SK-N-SH treated with all-trans-retinoic acid at 6 μM for 48 hours (cell line): ENCODE measurements around the gene GINM1.

Experiments
- ATAC-seq: fragments of 200-7000 bp; cut with Tn5 transposase; 3 replicates; pipeline ENCODE4 v1.9.1; 2020; ENCODE audit warnings: mild to moderate bottlenecking, moderate library complexity
- BACH2 ChIP-seq: fragments of 250-450 bp; sonication (Bioruptor Pico); IDR thresholded peaks from 2 replicates; pipeline ENCODE4 v1.9.0; 2021; ENCODE audit warnings: mild to moderate bottlenecking, borderline replicate concordance
- CREB5 ChIP-seq: fragments of 250-450 bp; sonication (Bioruptor Pico); IDR thresholded peaks from 2 replicates; pipeline ENCODE4 v1.5.1; 2020; ENCODE audit warnings: low read depth, mild to moderate bottlenecking, moderate library complexity
- CSDC2 ChIP-seq: fragments of 250-450 bp; sonication (Bioruptor Pico); IDR thresholded peaks from 2 replicates; pipeline ENCODE4 v1.5.0; 2020; ENCODE audit warnings: mild to moderate bottlenecking, moderate library complexity
- ESRRG ChIP-seq: fragments of 250-450 bp; sonication (Bioruptor Pico); IDR thresholded peaks from 2 replicates; pipeline ENCODE4 v1.6.1; 2021; ENCODE audit warnings: mild to moderate bottlenecking
- GLIS3 ChIP-seq: fragments of 250-450 bp; sonication (Bioruptor Pico); IDR thresholded peaks from 2 replicates; pipeline ENCODE4 v1.5.0; 2020; ENCODE audit warnings: mild to moderate bottlenecking, moderate library complexity
- ISL1 ChIP-seq: fragments of 250-450 bp; sonication (Bioruptor Pico); IDR thresholded peaks from 2 replicates; pipeline ENCODE4 v2.1.2; 2022; ENCODE audit warnings: mild to moderate bottlenecking, moderate library complexity
- OSR1 ChIP-seq: fragments of 250-450 bp; sonication (Bioruptor Pico); IDR thresholded peaks from 2 replicates; pipeline ENCODE4 v1.8.0; 2022; ENCODE audit warnings: moderate library complexity, mild to moderate bottlenecking, inconsistent platforms
- PATZ1 ChIP-seq: fragments of 250-450 bp; sonication (Bioruptor Pico); IDR thresholded peaks from 2 replicates; pipeline ENCODE4 v1.8.0; 2020; ENCODE audit warnings: mild to moderate bottlenecking, moderate library complexity, borderline replicate concordance
- PPARA ChIP-seq: fragments of 250-450 bp; sonication (Bioruptor Pico); IDR thresholded peaks from 2 replicates; pipeline ENCODE4 v1.5.0; 2020; ENCODE audit warnings: mild to moderate bottlenecking, borderline replicate concordance
- RARB ChIP-seq: fragments of 250-450 bp; sonication (Bioruptor Pico); IDR thresholded peaks from 2 replicates; pipeline ENCODE4 v1.8.0; 2021; ENCODE audit warnings: mild to moderate bottlenecking, moderate library complexity
- SNAI2 ChIP-seq: fragments of 250-450 bp; sonication (Bioruptor Pico); IDR thresholded peaks from 2 replicates; pipeline ENCODE4 v1.5.0; 2020; ENCODE audit warnings: mild to moderate bottlenecking, moderate library complexity
- TOX ChIP-seq: fragments of 250-450 bp; sonication (Bioruptor Pico); IDR thresholded peaks from 2 replicates; pipeline ENCODE4 v1.8.0; 2021; ENCODE audit warnings: mild to moderate bottlenecking, moderate library complexity, borderline replicate concordance
- TSHZ2 ChIP-seq: fragments of 250-450 bp; sonication (Bioruptor Pico); IDR thresholded peaks from 2 replicates; pipeline ENCODE4 v1.5.0; 2020; ENCODE audit warnings: mild to moderate bottlenecking, moderate library complexity
- ZC3H10 ChIP-seq: fragments of 250-450 bp; sonication (Bioruptor Pico); IDR thresholded peaks from 2 replicates; pipeline ENCODE4 v1.5.1; 2021; ENCODE audit warnings: mild to moderate bottlenecking, moderate library complexity
- ZFP3 ChIP-seq: fragments of 250-450 bp; sonication (Bioruptor Pico); IDR thresholded peaks from 2 replicates; pipeline ENCODE4 v1.5.0; 2020; ENCODE audit warnings: mild to moderate bottlenecking, moderate library complexity
- ZNF565 ChIP-seq: fragments of 450-650 bp; formaldehyde crosslinking; conservative IDR thresholded peaks from 2 replicates; pipeline ENCODE4 v1.5.0; 2020; ENCODE audit warnings: low read depth, mild to moderate bottlenecking, moderate library complexity
- ZNF8 ChIP-seq: fragments of 450-650 bp; formaldehyde crosslinking; IDR thresholded peaks from 2 replicates; pipeline ENCODE4 v1.5.0; 2020; ENCODE audit warnings: mild to moderate bottlenecking, moderate library complexity
- TF ChIP-seq, protein P1 (sequence below): fragments of 250-450 bp; sonication (Bioruptor Pico); IDR thresholded peaks from 2 replicates; pipeline ENCODE4 v1.5.1; 2021; ENCODE audit warnings: mild to moderate bottlenecking, moderate library complexity

The GINM1 gene

GRCh38 chr6:149567945-149568585, 1.9 kb downstream of the GINM1 start:
- no peak for ATAC-seq

GRCh38 chr6:149580880-149581279, 14.7 kb downstream of the GINM1 start:
- TF ChIP-seq ZFP3 (CRISPR knock-in tag): no peak
- TF ChIP-seq ESRRG (CRISPR knock-in tag): no peak
- TF ChIP-seq TSHZ2 (CRISPR knock-in tag): no peak
- no peak for TF ChIP-seq ZNF8
- TF ChIP-seq, protein P1, sequence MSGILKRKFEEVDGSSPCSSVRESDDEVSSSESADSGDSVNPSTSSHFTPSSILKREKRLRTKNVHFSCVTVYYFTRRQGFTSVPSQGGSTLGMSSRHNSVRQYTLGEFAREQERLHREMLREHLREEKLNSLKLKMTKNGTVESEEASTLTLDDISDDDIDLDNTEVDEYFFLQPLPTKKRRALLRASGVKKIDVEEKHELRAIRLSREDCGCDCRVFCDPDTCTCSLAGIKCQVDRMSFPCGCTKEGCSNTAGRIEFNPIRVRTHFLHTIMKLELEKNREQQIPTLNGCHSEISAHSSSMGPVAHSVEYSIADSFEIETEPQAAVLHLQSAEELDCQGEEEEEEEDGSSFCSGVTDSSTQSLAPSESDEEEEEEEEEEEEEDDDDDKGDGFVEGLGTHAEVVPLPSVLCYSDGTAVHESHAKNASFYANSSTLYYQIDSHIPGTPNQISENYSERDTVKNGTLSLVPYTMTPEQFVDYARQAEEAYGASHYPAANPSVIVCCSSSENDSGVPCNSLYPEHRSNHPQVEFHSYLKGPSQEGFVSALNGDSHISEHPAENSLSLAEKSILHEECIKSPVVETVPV (CRISPR knock-in tag): no peak
- no peak for TF ChIP-seq OSR1 (CRISPR knock-in tag)
- TF ChIP-seq GLIS3 (CRISPR knock-in tag): no peak
- no peak for ATAC-seq

More at GRCh38 chr6:149567945-149568585, 1.9 kb downstream of the GINM1 start:
- TF ChIP-seq, protein P1 (CRISPR knock-in tag): no peak
- no peak for TF ChIP-seq CREB5 (CRISPR knock-in tag)
- TF ChIP-seq BACH2 (CRISPR knock-in tag): no peak
- no peak for TF ChIP-seq CSDC2 (CRISPR knock-in tag)
- TF ChIP-seq ZNF8: no peak
- TF ChIP-seq RARB (CRISPR knock-in tag): no peak
- no peak for TF ChIP-seq GLIS3 (CRISPR knock-in tag)
- TF ChIP-seq PATZ1 (CRISPR knock-in tag): no peak
- no peak for TF ChIP-seq PPARA (CRISPR knock-in tag)
- TF ChIP-seq ZFP3 (CRISPR knock-in tag): no peak
- no peak for TF ChIP-seq SNAI2 (CRISPR knock-in tag)
- no peak for TF ChIP-seq ISL1 (CRISPR knock-in tag)
- no peak for TF ChIP-seq TOX (CRISPR knock-in tag)
- no peak for TF ChIP-seq TSHZ2 (CRISPR knock-in tag)
- TF ChIP-seq ZC3H10 (CRISPR knock-in tag): no peak

GRCh38 chr6:149581349-149581748, 15.2 kb downstream of the GINM1 start:
- ATAC-seq: no peak
- no peak for TF ChIP-seq CREB5 (CRISPR knock-in tag)
- TF ChIP-seq, protein P1 (CRISPR knock-in tag): no peak
- no peak for TF ChIP-seq ZNF565 (CRISPR knock-in tag)
- no peak for TF ChIP-seq ISL1 (CRISPR knock-in tag)
- TF ChIP-seq PATZ1 (CRISPR knock-in tag): no peak
- TF ChIP-seq OSR1 (CRISPR knock-in tag): no peak
- no peak for TF ChIP-seq ESRRG (CRISPR knock-in tag)
